NCI-H69 (cell line): ENCODE measurements around the gene MC2R.
A peak's percentile ranks its signal among the peaks of the same experiment; 100 is the strongest.

Experiments used
- DNase-seq: peaks from one replicate; lab custom pipeline; 2025; lab: John Stamatoyannopoulos, UW

MC2R gene

DNA sequence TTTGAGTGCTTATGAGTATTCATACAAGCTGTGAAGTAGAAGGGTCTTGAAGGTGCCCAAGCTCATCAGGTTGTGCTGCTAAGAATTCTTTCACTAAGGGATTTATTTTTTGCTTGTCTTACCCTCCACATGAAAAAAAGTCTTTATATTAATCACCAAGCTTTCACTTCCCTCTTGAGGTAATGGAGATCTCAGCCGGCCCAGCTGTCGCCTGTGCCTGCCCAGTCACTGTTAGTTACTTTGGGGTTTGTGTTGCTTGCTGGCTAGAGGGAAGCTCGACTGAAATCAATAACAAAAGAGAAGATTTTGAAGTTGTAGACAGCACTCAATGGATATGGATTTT is 21.9 kb downstream of the MC2R start:
- DNase-seq: no peak

GRCh38 chr18:13892098-13892497 is 23.2 kb downstream of the MC2R start:
- no peak for DNase-seq

DNA sequence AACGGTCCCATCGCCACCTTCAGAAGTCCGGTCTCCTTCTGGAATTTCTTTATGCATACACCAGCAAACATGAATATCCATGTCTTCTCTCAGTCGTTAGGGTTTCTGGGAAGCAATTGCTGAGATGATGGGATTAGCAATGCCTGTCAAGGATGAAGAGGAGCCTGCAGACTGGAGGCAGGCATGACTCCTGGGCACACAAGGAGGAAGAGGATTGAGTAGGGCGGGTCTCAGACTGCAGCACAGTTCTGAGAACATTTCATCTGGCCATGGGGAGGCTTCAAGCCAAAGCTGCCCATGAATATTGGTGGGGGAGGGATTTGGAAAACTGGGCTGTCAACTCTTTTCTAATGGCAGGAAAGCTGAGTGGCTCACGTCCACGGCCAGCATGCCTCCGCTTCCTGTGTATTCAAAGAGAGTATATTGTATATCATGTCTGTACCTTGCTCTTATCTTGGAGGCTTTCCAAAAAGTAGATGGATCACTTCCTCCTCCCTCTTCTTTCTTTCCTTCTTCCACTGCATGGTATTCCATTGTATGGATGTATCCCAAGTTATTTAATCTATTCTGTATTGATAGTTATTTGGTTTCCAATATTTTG is 24.5 kb downstream of the MC2R start:
- DNase-seq: peak; percentile 31

DNA sequence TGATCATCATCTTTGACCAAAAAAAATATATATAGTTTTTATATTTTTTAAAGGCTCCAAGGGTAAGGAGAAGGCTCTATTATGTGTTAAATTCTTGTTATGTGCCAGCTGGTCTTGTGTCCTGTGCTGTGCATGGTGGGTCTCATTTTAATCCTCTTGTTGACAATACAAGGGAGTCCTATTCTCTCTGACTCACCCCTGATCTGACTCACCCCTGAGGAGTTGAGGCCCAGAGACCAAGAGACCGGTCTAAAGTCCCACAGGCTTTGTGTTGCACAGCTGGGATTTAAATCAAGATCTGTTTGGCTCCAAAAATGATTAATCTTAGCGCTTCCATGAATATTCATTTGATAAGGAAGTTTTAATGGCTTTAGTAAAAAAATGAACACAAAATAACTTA is 25.7 kb downstream of the MC2R start:
- no peak for DNase-seq

DNA sequence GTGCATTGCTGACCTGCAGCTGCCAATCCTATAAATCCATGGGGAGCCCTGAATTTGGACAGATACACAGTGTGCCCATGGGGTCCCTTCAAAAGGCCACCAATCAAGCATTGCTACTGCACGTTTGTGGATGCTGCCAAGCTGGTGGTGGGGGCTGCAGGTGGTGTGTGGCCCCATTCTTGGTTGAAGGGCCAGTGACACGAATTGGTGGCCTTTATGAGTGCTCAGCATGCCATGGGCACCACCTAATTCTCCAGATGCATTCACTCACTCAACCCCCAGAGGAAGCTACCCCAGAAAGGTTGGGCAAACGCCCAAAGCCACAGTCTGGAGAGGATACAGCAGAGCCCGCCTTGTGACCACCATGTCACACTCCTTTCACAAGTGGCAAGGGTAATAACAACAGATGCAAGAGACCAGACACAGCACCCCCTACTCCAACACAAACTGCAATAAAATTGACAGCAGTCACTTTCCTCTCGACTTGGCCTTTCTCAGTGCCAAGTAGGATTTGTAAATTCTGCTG is 27.1 kb downstream of the MC2R start:
- no peak for DNase-seq

- no peak for DNase-seq
Measured at GRCh38 chr18:13885009-13885408, 30.3 kb downstream of the MC2R start.

- DNase-seq: no peak
Measured at GRCh38 chr18:13879937-13880336, 35.4 kb downstream of the MC2R start.

DNA sequence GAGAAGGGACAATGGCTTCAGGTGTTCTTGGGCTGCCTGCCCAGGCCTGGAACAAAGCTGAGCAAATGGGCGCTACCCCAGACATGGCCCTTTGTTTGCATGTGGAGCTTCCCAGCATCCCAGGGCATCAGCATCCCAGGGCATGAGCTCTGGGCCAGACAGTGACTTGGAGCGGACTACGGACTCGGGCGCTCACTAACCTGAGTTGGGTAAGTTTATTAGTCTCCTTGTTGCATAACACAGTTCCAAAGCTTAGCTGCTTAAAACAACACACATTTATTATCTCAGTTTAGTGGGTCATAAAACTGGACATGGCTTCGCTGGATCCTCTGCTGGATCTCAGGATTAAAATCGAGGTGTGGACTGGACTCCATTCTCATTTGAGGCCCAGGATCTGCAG is 35.8 kb downstream of the MC2R start:
- no peak for DNase-seq

GRCh38 chr18:13878857-13879256 is 36.5 kb downstream of the MC2R start:
- peak; percentile 26 for DNase-seq

GRCh38 chr18:13877157-13877556 is 38.2 kb downstream of the MC2R start:
- DNase-seq: no peak

DNA sequence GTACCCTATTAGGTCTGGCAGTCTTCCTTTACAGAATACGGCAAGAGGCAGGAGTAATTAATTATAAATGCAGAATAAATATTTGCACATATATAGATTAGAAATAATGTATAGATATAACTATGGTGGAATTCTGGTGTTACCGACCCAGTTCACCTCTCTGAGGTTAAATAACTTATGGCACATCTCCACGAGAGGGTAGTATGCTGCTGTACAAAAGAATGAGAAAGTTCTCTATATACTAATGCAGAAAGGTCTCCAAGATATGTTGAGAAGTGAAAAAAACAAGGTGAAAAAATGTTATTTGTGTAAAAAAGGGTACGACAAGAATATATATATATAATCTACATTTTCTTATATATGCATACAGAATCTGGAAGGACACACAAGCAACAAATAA is 40.8 kb downstream of the MC2R start:
- no peak for DNase-seq

- no peak for DNase-seq
Measured at GRCh38 chr18:13872932-13873331, 42.4 kb downstream of the MC2R start.

GRCh38 chr18:13872373-13872772 is 43.0 kb downstream of the MC2R start:
- no peak for DNase-seq

DNA sequence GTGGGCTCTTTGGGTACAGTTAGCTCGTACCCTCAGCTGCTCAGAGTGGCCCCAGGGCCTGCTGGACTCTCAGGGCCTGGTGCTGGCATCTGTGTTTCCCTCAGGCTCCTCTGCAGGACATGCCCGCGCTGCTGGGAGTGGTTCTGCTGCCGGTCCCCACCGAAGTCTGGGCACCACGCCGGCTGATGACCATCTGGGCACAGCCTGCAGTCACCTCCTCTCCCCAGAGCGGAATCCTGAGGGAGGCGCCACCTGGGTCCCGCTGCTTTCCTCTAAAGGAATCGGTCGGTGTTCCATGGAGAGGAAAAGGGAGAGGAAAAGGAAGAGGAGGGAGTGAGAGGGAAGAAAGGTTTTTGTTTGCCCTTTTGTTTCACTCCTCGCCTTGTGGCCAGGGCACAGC is 43.6 kb downstream of the MC2R start:
- DNase-seq: peak; percentile 21

DNA sequence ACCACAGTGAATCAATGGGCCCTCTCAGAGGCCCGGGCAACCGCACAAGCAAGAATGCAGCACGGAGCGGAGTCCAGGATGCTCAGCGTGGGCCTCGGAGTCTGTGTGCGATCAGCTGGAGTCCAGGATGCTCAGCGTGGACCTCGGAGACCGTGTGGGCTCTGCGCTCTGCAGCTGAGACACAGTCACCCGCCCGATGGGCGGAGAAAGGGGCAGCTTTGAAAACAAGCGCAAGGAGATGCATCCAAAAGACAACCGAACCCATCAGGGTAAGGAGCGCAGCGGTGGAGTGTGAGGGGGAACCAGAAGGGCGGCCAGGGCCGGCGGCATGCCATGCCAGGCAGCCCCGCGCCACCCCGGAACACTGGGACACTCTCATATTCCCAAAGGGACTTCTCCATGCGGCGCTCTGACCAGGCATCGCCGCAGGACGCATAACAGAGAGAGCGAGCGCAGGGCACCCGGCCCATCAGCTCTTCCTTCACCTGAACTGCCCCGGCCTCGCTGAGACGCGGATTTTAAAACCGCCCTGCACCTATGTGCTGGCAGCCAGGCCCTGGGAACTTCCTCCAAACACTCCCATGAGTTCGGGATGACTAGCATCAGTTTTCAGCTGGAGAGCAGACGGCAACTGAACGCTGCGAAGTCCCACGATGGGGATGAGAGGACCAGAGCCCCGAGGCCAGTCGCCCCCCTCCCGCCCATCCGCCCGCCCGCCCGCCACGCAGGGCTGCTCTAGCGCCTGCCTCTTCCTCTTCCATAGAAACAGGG is 46.6 kb downstream of the MC2R start:
- peak; percentile 39 for DNase-seq

GRCh38 chr18:13862898-13863297 is 52.4 kb downstream of the MC2R start:
- peak; percentile 55 for DNase-seq

DNA sequence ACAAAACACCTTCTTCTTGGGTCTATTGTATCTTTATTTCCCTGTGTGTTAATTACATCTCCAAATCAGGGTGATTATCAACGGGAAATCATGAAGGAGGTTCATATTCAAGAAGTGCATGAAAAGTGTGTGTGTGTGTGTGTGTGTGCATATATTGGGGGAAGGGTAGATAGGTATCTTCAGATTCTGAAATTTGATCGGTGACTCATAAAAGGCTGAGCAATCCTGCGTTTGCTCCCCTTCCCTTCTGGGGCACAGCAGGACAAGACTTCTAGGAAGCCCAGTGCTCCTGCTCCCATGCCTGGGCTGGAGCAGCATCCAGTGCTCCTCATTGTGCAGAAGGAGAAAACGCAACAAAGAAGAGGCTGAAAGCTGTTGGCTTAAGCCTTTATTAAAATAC is 65.5 kb downstream of the MC2R start:
- DNase-seq: no peak

DNA sequence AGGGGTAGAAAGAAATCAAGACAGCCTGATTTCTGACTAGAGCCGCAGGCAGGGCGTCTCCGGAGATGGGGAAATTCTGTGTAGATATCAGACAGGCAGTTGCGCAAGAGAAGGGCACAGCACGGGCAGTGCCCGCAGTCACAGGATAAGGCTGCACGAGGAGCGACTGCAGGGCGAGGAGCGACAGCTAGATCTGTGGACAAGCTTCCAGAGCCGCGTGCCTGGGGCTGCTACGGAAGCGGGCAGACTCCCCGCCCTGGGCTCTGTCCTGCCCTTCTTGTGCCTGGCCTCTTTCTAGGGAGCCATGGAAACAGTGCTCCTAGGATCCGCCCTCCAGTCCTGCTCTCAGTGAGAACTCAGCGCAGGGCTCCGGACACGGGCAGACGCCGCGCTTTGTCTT is 78.8 kb downstream of the MC2R start:
- DNase-seq: no peak

- no peak for DNase-seq
Measured at GRCh38 chr18:13835202-13835601, 80.1 kb downstream of the MC2R start.

DNA sequence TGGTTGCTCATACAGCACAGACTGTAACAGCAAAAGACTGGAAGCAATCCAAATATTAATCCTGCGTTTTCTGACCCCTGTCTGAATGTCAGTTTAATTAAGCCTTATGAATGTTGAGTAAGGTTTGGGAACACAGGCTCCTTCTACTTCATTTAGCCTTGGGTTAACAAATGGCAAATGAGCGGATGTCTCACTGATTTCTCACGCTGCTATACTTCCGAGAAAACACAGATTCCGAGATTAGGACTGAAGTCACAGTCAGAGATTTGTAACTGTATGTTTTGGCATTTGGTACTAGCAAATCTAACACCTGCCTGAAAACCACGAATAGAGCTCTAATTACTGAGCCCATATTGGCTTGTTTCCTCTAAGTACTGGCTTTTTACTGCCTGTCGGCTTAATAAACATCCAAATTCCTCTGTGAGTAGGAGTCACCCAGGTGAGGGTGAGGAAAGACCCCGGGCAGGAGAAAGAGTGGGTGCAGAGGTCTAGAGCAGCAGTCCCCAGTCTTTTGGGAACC is 80.8 kb downstream of the MC2R start:
- no peak for DNase-seq
